NB4 (cell line): ENCODE measurements around the gene KARS1.
"Not testable (repeated sequence)": the region's sequence is repeated elsewhere in the genome, so short reads cannot be mapped to it uniquely, and the experiment has no call there.

Experiments
- CTCF ChIP-seq: IDR thresholded peaks from one replicate; pipeline ENCODE4 v1.5.1; 2012; ENCODE audit warnings: low read depth, low read length
- MAX ChIP-seq: IDR thresholded peaks from 2 replicates; pipeline ENCODE4 v1.6.1; 2011; ENCODE audit warnings: low read depth, low read length
- MYC ChIP-seq: IDR thresholded peaks from 2 replicates; pipeline ENCODE4 v1.6.1; 2011; ENCODE audit warnings: low read depth, low read length
- POLR2A ChIP-seq: IDR thresholded peaks from 2 replicates; pipeline ENCODE4 v1.6.1; 2011; ENCODE audit warnings: mild to moderate bottlenecking; ENCODE audit not compliant: insufficient read length; ENCODE audit errors: extremely low read depth

GRCh38 chr16:75591927-75592326, 55.5 kb downstream of the KARS1 start:
- not testable (repeated sequence) for TF ChIP-seq CTCF, MAX, POLR2A, MYC
